K562 (cell line): ENCODE measurements around the gene MYO1B. TPM values are rescaled to one million over a fixed set of nuclear protein-coding genes. Genes with fewer than 3 reads are reported as not detected.

ENCODE experiments used
- CTBP1 ChIP-seq: fragments of 450-650 bp; IDR thresholded peaks from 2 replicates; pipeline ENCODE4 v1.6.1; 2016; ENCODE audit warnings: borderline replicate concordance
- CUX1 ChIP-seq: fragments of 200-800 bp; sonication (Bioruptor generic); IDR thresholded peaks from 2 replicates; pipeline ENCODE4 v1.6.1; 2016; ENCODE audit warnings: missing genetic modification characterization, missing compliant biosample characterization
- MXI1 ChIP-seq: IDR thresholded peaks from 2 replicates; pipeline ENCODE4 v1.6.1; 2011; ENCODE audit warnings: low read depth, mild to moderate bottlenecking, improper control_type of control experiment, low read length
- YBX1 ChIP-seq: fragments of 450-650 bp; IDR thresholded peaks from 2 replicates; pipeline ENCODE4 v1.7.1; 2016; ENCODE audit warnings: mild to moderate bottlenecking
- polyA plus RNA-seq, 8 experiments: library from polyadenylated mRNA; depleted of rRNA in 4 of 8; stranded (reverse) in 5 of 8; unstranded in 3 of 8; fragments of >200 nt; fragmentation: Nextera tagmentation in 2 of 8; fragmentation: Illumina TruSeq in 1 of 8; extraction: Ambion mirVana in 2 of 8; extraction: Trizol in 1 of 8; gene quantifications; 2 replicates each; pipeline versions ENCODE4 v1.2.1 to v1.2.3, GENCODE V29; 2011 to 2014; ENCODE audit warnings: inconsistent platforms in 1 of 8, missing spikeins in 1 of 8
- total RNA-seq, 7 experiments: library from RNA; depleted of rRNA in 6 of 7; stranded (reverse); fragments of >200 nt in 6 of 7; fragmentation: Illumina TruSeq in 2 of 7; extraction: Trizol in 2 of 7; gene quantifications; 2 replicates each; pipeline versions ENCODE4 v1.2.1 to v1.2.3, GENCODE V29; 2011 to 2021; ENCODE audit warnings: low replicate concordance in 1 of 7
- TF ChIP-seq, protein P1 (sequence below): sonication (generic); formaldehyde crosslinking; IDR thresholded peaks from 2 replicates; pipeline ENCODE4 v1.8.1; 2023; ENCODE audit warnings: missing genetic modification reagents, mild to moderate bottlenecking, borderline replicate concordance
- TF ChIP-seq, protein P2 (sequence below), 2 experiments: fragments of 250-450 bp in 1 of 2; fragments of 450-650 bp in 1 of 2; sonication (Bioruptor Pico) in 1 of 2; IDR thresholded peaks; 2 replicates each; pipeline versions ENCODE4 v1.6.1 to v1.8.0; 2016 to 2021; ENCODE audit warnings: mild to moderate bottlenecking in 2 of 2, moderate library complexity in 2 of 2, missing compliant biosample characterization in 1 of 2, missing genetic modification characterization in 1 of 2
- TF ChIP-seq, protein P3 (sequence below): fragments of 250-450 bp; sonication (Bioruptor Pico); IDR thresholded peaks from 2 replicates; pipeline ENCODE4 v1.5.0; 2020; ENCODE audit warnings: mild to moderate bottlenecking, borderline replicate concordance
- TF ChIP-seq, protein P4 (sequence below): fragments of 250-450 bp; sonication (Bioruptor Pico); IDR thresholded peaks from 2 replicates; pipeline ENCODE4 v1.4.0; 2020; ENCODE audit warnings: borderline replicate concordance

Gene MYO1B
- total and polyA plus RNA-seq, 9 of the 15 experiments (the other 6 are each of a cell fraction or from before 2014, with no cell fraction given): 0.04 to 0.33 (median 0.20) TPM; not detected in 5

DNA sequence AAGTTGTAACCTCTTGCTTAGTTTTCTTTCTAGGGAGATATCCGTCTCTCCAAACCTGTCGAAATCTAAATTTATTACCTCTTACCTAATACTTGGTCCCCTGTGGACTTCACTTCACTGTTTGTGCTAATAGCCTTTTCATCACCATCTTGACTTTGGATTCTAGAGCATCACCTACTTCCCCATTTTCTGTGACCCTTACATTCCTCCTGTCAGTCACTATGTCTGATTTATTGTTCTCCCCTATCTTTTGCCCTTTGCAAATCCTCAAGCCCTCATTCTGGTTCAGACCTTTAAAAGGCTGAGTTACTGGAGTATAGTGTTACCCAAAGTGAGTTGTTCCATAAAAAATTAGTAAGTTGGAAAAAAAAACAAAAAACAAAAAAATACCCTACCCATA, 7.5 kb downstream of the MYO1B start (continued):
- TF ChIP-seq, protein P1, sequence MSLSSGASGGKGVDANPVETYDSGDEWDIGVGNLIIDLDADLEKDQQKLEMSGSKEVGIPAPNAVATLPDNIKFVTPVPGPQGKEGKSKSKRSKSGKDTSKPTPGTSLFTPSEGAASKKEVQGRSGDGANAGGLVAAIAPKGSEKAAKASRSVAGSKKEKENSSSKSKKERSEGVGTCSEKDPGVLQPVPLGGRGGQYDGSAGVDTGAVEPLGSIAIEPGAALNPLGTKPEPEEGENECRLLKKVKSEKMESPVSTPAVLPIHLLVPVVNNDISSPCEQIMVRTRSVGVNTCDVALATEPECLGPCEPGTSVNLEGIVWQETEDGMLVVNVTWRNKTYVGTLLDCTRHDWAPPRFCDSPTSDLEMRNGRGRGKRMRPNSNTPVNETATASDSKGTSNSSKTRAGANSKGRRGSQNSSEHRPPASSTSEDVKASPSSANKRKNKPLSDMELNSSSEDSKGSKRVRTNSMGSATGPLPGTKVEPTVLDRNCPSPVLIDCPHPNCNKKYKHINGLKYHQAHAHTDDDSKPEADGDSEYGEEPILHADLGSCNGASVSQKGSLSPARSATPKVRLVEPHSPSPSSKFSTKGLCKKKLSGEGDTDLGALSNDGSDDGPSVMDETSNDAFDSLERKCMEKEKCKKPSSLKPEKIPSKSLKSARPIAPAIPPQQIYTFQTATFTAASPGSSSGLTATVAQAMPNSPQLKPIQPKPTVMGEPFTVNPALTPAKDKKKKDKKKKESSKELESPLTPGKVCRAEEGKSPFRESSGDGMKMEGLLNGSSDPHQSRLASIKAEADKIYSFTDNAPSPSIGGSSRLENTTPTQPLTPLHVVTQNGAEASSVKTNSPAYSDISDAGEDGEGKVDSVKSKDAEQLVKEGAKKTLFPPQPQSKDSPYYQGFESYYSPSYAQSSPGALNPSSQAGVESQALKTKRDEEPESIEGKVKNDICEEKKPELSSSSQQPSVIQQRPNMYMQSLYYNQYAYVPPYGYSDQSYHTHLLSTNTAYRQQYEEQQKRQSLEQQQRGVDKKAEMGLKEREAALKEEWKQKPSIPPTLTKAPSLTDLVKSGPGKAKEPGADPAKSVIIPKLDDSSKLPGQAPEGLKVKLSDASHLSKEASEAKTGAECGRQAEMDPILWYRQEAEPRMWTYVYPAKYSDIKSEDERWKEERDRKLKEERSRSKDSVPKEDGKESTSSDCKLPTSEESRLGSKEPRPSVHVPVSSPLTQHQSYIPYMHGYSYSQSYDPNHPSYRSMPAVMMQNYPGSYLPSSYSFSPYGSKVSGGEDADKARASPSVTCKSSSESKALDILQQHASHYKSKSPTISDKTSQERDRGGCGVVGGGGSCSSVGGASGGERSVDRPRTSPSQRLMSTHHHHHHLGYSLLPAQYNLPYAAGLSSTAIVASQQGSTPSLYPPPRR (CRISPR knock-in tag): no peak
- no peak for TF ChIP-seq YBX1
- no peak for TF ChIP-seq MXI1
- TF ChIP-seq, protein P2, sequence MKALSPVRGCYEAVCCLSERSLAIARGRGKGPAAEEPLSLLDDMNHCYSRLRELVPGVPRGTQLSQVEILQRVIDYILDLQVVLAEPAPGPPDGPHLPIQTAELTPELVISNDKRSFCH (CRISPR knock-in tag; IDR thresholded peaks at IDR 0.05): no peak
- TF ChIP-seq, protein P2 (tag; IDR thresholded peaks at IDR 0.05): no peak
- TF ChIP-seq CUX1 (CRISPR knock-in tag): no peak
- 0 out of 2 replicates have a peak, but pooled peaks have one; percentile 31 for TF ChIP-seq CTBP1
- TF ChIP-seq, protein P3, sequence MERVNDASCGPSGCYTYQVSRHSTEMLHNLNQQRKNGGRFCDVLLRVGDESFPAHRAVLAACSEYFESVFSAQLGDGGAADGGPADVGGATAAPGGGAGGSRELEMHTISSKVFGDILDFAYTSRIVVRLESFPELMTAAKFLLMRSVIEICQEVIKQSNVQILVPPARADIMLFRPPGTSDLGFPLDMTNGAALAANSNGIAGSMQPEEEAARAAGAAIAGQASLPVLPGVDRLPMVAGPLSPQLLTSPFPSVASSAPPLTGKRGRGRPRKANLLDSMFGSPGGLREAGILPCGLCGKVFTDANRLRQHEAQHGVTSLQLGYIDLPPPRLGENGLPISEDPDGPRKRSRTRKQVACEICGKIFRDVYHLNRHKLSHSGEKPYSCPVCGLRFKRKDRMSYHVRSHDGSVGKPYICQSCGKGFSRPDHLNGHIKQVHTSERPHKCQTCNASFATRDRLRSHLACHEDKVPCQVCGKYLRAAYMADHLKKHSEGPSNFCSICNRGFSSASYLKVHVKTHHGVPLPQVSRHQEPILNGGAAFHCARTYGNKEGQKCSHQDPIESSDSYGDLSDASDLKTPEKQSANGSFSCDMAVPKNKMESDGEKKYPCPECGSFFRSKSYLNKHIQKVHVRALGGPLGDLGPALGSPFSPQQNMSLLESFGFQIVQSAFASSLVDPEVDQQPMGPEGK (CRISPR knock-in tag): no peak
- TF ChIP-seq, protein P4, sequence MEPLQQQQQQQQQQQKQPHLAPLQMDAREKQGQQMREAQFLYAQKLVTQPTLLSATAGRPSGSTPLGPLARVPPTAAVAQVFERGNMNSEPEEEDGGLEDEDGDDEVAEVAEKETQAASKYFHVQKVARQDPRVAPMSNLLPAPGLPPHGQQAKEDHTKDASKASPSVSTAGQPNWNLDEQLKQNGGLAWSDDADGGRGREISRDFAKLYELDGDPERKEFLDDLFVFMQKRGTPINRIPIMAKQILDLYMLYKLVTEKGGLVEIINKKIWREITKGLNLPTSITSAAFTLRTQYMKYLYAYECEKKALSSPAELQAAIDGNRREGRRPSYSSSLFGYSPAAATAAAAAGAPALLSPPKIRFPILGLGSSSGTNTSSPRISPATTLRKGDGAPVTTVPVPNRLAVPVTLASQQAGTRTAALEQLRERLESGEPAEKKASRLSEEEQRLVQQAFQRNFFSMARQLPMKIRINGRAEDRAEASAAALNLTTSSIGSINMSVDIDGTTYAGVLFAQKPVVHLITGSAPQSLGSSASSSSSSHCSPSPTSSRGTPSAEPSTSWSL (CRISPR knock-in tag): no peak
